HEK293 (cell line): ENCODE data around the gene CSF2RB.
A peak's percentile ranks its signal among the peaks of the same experiment; 100 is the strongest.

Experiments
- CTCF ChIA-PET: fragments of 350-600 bp; formaldehyde crosslinking; extraction: SDS; loops from one replicate; lab custom pipeline; 2021; ENCODE audit warnings: antibody characterized with exemption; lab: Yijun Ruan, JAX
- POLR2A ChIA-PET: fragments of 300-600 bp; formaldehyde crosslinking; extraction: SDS; loops from one replicate; lab custom pipeline; 2020; ENCODE audit warnings: antibody characterized with exemption, inconsistent platforms; lab: Yijun Ruan, JAX
- H3K27ac ChIP-seq: fragments of 200-500 bp; sonication (Bioruptor generic); 2 replicates; pipeline ENCODE4 v1.5.1; 2014; ENCODE audit warnings: low read depth, low read length, control low read depth, inconsistent platforms; ENCODE audit errors: extremely low read depth
- H3K36me3 ChIP-seq, 2 experiments: fragments of 200-500 bp in 1 of 2; sonication (Bioruptor generic) in 1 of 2; 1 replicate in 1 of 2; 2 replicates in 1 of 2; pipeline ENCODE4 v1.5.1; 2014 to 2017; ENCODE audit warnings: inconsistent platforms in 2 of 2, low read length in 2 of 2; ENCODE audit not compliant: control insufficient read depth in 2 of 2, insufficient read depth in 1 of 2
- H3K4me1 ChIP-seq: fragments of 200-500 bp; sonication (Bioruptor generic); 2 replicates; pipeline ENCODE4 v1.5.1; 2014; ENCODE audit warnings: mild to moderate bottlenecking, low read length, inconsistent platforms; ENCODE audit not compliant: control insufficient read depth, insufficient read depth
- H3K4me3 ChIP-seq: 2 replicates; pipeline ENCODE4 v1.5.1; 2011; ENCODE audit warnings: low read depth, mild to moderate bottlenecking, control low read depth, low read length, moderate library complexity
- H3K9me3 ChIP-seq: fragments of 200-500 bp; sonication (Bioruptor generic); 2 replicates; pipeline ENCODE4 v1.5.1; 2014; ENCODE audit warnings: low read depth, low read length, inconsistent platforms; ENCODE audit not compliant: control insufficient read depth, insufficient read depth
- BCL11A ChIP-seq: fragments of 450-650 bp; formaldehyde crosslinking; IDR thresholded peaks from 2 replicates; pipeline ENCODE4 v1.5.1; 2016; ENCODE audit warnings: low read depth, missing biosample characterization, missing genetic modification characterization
- BCL11B ChIP-seq: fragments of 450-650 bp; formaldehyde crosslinking; IDR thresholded peaks from 2 replicates; pipeline ENCODE4 v1.5.1; 2016; ENCODE audit warnings: low read depth, missing biosample characterization, missing genetic modification characterization
- FEZF1 ChIP-seq: fragments of 450-650 bp; formaldehyde crosslinking; IDR thresholded peaks from 2 replicates; pipeline ENCODE4 v1.5.1; 2016; ENCODE audit warnings: missing biosample characterization, missing genetic modification characterization
- GLIS1 ChIP-seq: fragments of 450-650 bp; formaldehyde crosslinking; IDR thresholded peaks from 2 replicates; pipeline ENCODE4 v1.5.1; 2016; ENCODE audit warnings: missing biosample characterization, missing genetic modification characterization
- KLF17 ChIP-seq: fragments of 450-650 bp; formaldehyde crosslinking; IDR thresholded peaks from 2 replicates; pipeline ENCODE4 v1.5.1; 2016; ENCODE audit warnings: missing biosample characterization, missing genetic modification characterization
- SCRT2 ChIP-seq: fragments of 450-650 bp; formaldehyde crosslinking; IDR thresholded peaks from 2 replicates; pipeline ENCODE4 v1.5.1; 2016; ENCODE audit warnings: missing biosample characterization, missing genetic modification characterization
- ZNF112 ChIP-seq: fragments of 450-650 bp; formaldehyde crosslinking; IDR thresholded peaks from 2 replicates; pipeline ENCODE4 v1.5.0; 2017; ENCODE audit warnings: missing biosample characterization, missing genetic modification characterization
- ZNF155 ChIP-seq: fragments of 450-650 bp; formaldehyde crosslinking; IDR thresholded peaks from 2 replicates; pipeline ENCODE4 v1.5.1; 2016; ENCODE audit warnings: missing biosample characterization, missing genetic modification characterization
- ZNF184 ChIP-seq: fragments of 450-650 bp; IDR thresholded peaks from 2 replicates; pipeline ENCODE4 v1.5.1; 2018; ENCODE audit warnings: missing biosample characterization, mild to moderate bottlenecking, missing genetic modification characterization
- ZNF23 ChIP-seq: fragments of 450-650 bp; formaldehyde crosslinking; IDR thresholded peaks from 2 replicates; pipeline ENCODE4 v1.5.1; 2016; ENCODE audit warnings: missing biosample characterization, missing genetic modification characterization, borderline replicate concordance
- ZNF248 ChIP-seq: fragments of 450-650 bp; formaldehyde crosslinking; IDR thresholded peaks from 2 replicates; pipeline ENCODE4 v1.5.1; 2017; ENCODE audit warnings: missing biosample characterization, missing genetic modification characterization
- ZNF473 ChIP-seq: fragments of 450-650 bp; formaldehyde crosslinking; IDR thresholded peaks from 2 replicates; pipeline ENCODE4 v1.5.1; 2017; ENCODE audit warnings: missing biosample characterization, missing genetic modification characterization
- ZNF501 ChIP-seq: fragments of 450-650 bp; formaldehyde crosslinking; IDR thresholded peaks from 2 replicates; pipeline ENCODE4 v1.5.1; 2016; ENCODE audit warnings: missing biosample characterization, missing genetic modification characterization
- ZNF623 ChIP-seq: fragments of 450-650 bp; formaldehyde crosslinking; IDR thresholded peaks from 2 replicates; pipeline ENCODE4 v1.5.1; 2016; ENCODE audit warnings: missing biosample characterization, missing genetic modification characterization
- ZNF654 ChIP-seq: fragments of 450-650 bp; formaldehyde crosslinking; IDR thresholded peaks from 2 replicates; pipeline ENCODE4 v1.5.1; 2016; ENCODE audit warnings: low read depth, missing biosample characterization, missing genetic modification characterization
- ZNF660 ChIP-seq: fragments of 450-650 bp; IDR thresholded peaks from 2 replicates; pipeline ENCODE4 v1.5.1; 2018; ENCODE audit warnings: missing biosample characterization, mild to moderate bottlenecking, missing genetic modification characterization
- ZNF664 ChIP-seq: fragments of 450-650 bp; formaldehyde crosslinking; IDR thresholded peaks from 2 replicates; pipeline ENCODE4 v1.5.1; 2016; ENCODE audit warnings: missing biosample characterization, missing genetic modification characterization
- ZNF747 ChIP-seq: fragments of 450-650 bp; formaldehyde crosslinking; IDR thresholded peaks from 2 replicates; pipeline ENCODE4 v1.5.1; 2016; ENCODE audit warnings: missing biosample characterization, missing genetic modification characterization
- ZSCAN4 ChIP-seq: fragments of 450-650 bp; formaldehyde crosslinking; IDR thresholded peaks from 2 replicates; pipeline ENCODE4 v1.5.1; 2017; ENCODE audit warnings: missing biosample characterization, missing genetic modification characterization
- TF ChIP-seq, protein P1 (sequence below): fragments of 450-650 bp; formaldehyde crosslinking; IDR thresholded peaks from 2 replicates; pipeline ENCODE4 v1.5.1; 2016; ENCODE audit warnings: missing biosample characterization, missing genetic modification characterization
- TF ChIP-seq, protein P2 (sequence below): fragments of 450-650 bp; formaldehyde crosslinking; conservative IDR thresholded peaks from 2 replicates; pipeline ENCODE4 v1.5.1; 2016; ENCODE audit warnings: low read depth, missing biosample characterization, missing genetic modification characterization
- TF ChIP-seq, protein P3 (sequence below): fragments of 450-650 bp; formaldehyde crosslinking; IDR thresholded peaks from 2 replicates; pipeline ENCODE4 v1.5.1; 2016; ENCODE audit warnings: missing biosample characterization, missing genetic modification characterization

Gene CSF2RB

DNA sequence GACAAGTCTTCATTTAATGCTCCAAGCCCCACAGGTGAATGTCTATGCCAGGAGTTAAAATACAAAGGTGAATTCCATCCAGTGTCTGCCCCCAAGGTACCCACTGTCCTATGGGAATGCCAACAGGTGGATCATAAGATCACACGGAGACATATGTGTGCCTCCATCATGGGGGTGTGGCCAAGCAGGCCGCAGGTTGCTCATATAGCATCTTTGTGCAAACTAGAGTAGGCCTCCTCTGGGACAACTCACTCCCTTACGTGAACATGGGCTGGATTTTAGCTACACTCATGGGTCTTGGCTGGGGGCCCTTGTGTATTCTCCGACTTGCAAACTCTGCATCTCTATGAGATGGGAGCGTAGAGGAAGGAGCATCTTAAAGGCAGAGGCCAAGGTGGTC, 45.7 kb upstream of the CSF2RB start:
- Histone ChIP-seq H3K36me3 (no peaks in the 10 kb centered on the region), H3K9me3 (no peaks in the 10 kb centered on the region), H3K4me1 (no peaks in the 10 kb centered on the region), H3K27ac (no peak overlapping the region), H3K4me3 (no peak overlapping the region)
- CTCF ChIA-PET: interaction anchor here (0.7 to 7.6 kb wide), 3 partner anchors 11 to 110 kb away, joined by 3 to 75 read pairs (median 7); no protein-coding TSS in a partner anchor
- POLR2A ChIA-PET: no interaction called here
- no peak for TF ChIP-seq ZNF664 (tag by site-specific recombination)
- no peak for TF ChIP-seq ZNF747 (tag by site-specific recombination)
- TF ChIP-seq SCRT2: peak; percentile 74
- TF ChIP-seq, protein P1, sequence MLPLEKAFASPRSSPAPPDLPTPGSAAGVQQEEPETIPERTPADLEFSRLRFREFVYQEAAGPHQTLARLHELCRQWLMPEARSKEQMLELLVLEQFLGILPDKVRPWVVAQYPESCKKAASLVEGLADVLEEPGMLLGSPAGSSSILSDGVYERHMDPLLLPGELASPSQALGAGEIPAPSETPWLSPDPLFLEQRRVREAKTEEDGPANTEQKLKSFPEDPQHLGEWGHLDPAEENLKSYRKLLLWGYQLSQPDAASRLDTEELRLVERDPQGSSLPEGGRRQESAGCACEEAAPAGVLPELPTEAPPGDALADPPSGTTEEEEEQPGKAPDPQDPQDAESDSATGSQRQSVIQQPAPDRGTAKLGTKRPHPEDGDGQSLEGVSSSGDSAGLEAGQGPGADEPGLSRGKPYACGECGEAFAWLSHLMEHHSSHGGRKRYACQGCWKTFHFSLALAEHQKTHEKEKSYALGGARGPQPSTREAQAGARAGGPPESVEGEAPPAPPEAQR (tag by site-specific recombination): no peak
- TF ChIP-seq ZNF501: no peak

- H3K9me3 ChIP-seq: no peaks in the 10 kb centered on the region
- TF ChIP-seq BCL11A (tag by site-specific recombination) (no peak), BCL11B (no peak), ZNF248 (tag by site-specific recombination) (no peak), ZNF23 (tag by site-specific recombination) (no peak), ZNF184 (tag by site-specific recombination) (no peak), ZNF155 (tag by site-specific recombination) (no peak), FEZF1 (no peak), ZNF660 (tag by site-specific recombination) (no peak), KLF17 (tag by site-specific recombination) (no peak), GLIS1 (tag by site-specific recombination) (no peak), ZSCAN4 (no peak), ZNF473 (tag by site-specific recombination) (no peak), ZNF112 (tag by site-specific recombination) (no peak), ZNF654 (tag by site-specific recombination) (no peak), ZNF623 (tag by site-specific recombination) (no peak)
- TF ChIP-seq, protein P2, sequence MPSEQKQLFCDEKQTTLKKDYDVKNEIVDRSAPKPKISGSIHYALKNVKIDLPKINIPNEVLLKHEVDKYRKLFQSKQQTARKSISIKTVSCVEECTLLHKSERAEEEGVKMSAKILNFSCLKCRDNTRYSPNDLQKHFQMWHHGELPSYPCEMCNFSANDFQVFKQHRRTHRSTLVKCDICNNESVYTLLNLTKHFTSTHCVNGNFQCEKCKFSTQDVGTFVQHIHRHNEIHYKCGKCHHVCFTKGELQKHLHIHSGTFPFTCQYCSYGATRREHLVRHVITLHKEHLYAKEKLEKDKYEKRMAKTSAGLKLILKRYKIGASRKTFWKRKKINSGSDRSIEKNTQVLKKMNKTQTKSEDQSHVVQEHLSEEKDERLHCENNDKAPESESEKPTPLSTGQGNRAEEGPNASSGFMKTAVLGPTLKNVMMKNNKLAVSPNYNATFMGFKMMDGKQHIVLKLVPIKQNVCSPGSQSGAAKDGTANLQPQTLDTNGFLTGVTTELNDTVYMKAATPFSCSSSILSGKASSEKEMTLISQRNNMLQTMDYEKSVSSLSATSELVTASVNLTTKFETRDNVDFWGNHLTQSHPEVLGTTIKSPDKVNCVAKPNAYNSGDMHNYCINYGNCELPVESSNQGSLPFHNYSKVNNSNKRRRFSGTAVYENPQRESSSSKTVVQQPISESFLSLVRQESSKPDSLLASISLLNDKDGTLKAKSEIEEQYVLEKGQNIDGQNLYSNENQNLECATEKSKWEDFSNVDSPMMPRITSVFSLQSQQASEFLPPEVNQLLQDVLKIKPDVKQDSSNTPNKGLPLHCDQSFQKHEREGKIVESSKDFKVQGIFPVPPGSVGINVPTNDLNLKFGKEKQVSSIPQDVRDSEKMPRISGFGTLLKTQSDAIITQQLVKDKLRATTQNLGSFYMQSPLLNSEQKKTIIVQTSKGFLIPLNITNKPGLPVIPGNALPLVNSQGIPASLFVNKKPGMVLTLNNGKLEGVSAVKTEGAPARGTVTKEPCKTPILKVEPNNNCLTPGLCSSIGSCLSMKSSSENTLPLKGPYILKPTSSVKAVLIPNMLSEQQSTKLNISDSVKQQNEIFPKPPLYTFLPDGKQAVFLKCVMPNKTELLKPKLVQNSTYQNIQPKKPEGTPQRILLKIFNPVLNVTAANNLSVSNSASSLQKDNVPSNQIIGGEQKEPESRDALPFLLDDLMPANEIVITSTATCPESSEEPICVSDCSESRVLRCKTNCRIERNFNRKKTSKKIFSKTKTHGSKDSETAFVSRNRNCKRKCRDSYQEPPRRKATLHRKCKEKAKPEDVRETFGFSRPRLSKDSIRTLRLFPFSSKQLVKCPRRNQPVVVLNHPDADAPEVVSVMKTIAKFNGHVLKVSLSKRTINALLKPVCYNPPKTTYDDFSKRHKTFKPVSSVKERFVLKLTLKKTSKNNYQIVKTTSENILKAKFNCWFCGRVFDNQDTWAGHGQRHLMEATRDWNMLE (tag by site-specific recombination): no peak
- TF ChIP-seq, protein P3, sequence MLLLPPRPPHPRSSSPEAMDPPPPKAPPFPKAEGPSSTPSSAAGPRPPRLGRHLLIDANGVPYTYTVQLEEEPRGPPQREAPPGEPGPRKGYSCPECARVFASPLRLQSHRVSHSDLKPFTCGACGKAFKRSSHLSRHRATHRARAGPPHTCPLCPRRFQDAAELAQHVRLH (tag by site-specific recombination): no peak
- no peaks in the 10 kb centered on the region for H3K36me3 ChIP-seq
- no peak overlapping the region for H3K27ac ChIP-seq
- H3K4me1 ChIP-seq: no peaks in the 10 kb centered on the region
- no peak overlapping the region for H3K4me3 ChIP-seq
- ChIA-PET CTCF (interaction anchor here (0.6 to 7.6 kb wide), 2 partner anchors 12 to 177 kb away, joined by 3 to 75 read pairs; no protein-coding TSS in a partner anchor), POLR2A (no interaction called here)
Measured at GRCh38 chr22:36868546-36869181, 44.8 kb upstream of the CSF2RB start.
